ENCODE measurements around the gene PANK4. TPM values are rescaled to one million over a fixed set of nuclear protein-coding genes. Genes with fewer than 3 reads are reported as not detected.

The PANK4 gene
- total RNA-seq, 1 donor from 2014 or later = 42.5 TPM

DNA sequence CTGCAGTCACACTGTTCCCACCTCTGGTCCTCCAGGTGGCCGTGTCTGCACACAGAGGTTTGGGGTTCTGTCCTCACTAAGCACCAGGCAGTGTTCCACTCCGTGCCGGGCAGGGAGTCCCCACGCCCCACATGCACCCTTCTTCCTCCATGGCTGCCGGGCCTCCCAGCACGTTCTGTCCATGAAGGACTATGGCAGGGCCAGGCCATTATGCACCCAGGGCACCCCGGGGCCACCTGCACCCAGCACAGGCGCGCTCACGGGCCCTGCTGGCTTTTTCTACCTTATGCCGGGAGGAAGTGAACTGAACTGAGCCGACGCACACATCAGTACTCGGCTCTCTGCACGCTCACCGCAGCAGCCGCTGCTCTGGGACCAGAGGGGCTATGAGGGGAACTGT lies 10.3 kb downstream of the PANK4 start:
- DNase-seq (ENCODE audit: low spot score, unreplicated experiment) = no peak
- Mint-ChIP-seq H3K27ac (no peak overlapping the region), H3K4me3 (ENCODE audit: low read depth) (no peak overlapping the region), H3K36me3 (ENCODE audit: insufficient read depth) (peaks cover 6% of the 10 kb centered on the region), H3K27me3 (no peaks in the 10 kb centered on the region), H3K9me3 (ENCODE audit: low read depth) (no peaks in the 10 kb centered on the region), H3K4me1 (ENCODE audit: low read depth) (no peaks in the 10 kb centered on the region)
- TF ChIP-seq, protein P1, sequence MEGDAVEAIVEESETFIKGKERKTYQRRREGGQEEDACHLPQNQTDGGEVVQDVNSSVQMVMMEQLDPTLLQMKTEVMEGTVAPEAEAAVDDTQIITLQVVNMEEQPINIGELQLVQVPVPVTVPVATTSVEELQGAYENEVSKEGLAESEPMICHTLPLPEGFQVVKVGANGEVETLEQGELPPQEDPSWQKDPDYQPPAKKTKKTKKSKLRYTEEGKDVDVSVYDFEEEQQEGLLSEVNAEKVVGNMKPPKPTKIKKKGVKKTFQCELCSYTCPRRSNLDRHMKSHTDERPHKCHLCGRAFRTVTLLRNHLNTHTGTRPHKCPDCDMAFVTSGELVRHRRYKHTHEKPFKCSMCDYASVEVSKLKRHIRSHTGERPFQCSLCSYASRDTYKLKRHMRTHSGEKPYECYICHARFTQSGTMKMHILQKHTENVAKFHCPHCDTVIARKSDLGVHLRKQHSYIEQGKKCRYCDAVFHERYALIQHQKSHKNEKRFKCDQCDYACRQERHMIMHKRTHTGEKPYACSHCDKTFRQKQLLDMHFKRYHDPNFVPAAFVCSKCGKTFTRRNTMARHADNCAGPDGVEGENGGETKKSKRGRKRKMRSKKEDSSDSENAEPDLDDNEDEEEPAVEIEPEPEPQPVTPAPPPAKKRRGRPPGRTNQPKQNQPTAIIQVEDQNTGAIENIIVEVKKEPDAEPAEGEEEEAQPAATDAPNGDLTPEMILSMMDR (IDR thresholded peaks at IDR 0.05; ENCODE audit: unreplicated experiment) = no peak

DNA sequence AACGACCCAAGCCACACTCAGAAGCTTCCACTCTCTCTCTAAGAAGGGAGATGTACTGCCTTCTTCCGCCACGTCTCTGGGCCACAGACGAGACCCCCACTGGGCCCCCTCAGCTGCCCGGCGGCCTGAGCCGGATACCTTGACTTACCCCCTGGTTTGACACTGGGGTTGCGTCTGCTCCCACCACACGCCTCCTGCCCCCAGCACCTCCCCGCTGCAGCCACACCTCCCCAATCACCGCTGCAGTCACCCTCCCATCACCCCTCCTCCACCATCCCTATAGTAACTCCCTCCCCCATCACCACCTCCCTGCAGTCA lies 10.7 kb downstream of the PANK4 start:
- Mint-ChIP-seq H3K4me3 (ENCODE audit: low read depth) (no peak overlapping the region), H3K36me3 (ENCODE audit: insufficient read depth) (peaks cover 6% of the 10 kb centered on the region), H3K27ac (no peak overlapping the region), H3K9me3 (ENCODE audit: low read depth) (no peaks in the 10 kb centered on the region), H3K27me3 (no peaks in the 10 kb centered on the region), H3K4me1 (ENCODE audit: low read depth) (no peaks in the 10 kb centered on the region)
- TF ChIP-seq, protein P1 (IDR thresholded peaks at IDR 0.05; ENCODE audit: unreplicated experiment) = no peak
- no peak for DNase-seq (ENCODE audit: low spot score, unreplicated experiment)

DNA sequence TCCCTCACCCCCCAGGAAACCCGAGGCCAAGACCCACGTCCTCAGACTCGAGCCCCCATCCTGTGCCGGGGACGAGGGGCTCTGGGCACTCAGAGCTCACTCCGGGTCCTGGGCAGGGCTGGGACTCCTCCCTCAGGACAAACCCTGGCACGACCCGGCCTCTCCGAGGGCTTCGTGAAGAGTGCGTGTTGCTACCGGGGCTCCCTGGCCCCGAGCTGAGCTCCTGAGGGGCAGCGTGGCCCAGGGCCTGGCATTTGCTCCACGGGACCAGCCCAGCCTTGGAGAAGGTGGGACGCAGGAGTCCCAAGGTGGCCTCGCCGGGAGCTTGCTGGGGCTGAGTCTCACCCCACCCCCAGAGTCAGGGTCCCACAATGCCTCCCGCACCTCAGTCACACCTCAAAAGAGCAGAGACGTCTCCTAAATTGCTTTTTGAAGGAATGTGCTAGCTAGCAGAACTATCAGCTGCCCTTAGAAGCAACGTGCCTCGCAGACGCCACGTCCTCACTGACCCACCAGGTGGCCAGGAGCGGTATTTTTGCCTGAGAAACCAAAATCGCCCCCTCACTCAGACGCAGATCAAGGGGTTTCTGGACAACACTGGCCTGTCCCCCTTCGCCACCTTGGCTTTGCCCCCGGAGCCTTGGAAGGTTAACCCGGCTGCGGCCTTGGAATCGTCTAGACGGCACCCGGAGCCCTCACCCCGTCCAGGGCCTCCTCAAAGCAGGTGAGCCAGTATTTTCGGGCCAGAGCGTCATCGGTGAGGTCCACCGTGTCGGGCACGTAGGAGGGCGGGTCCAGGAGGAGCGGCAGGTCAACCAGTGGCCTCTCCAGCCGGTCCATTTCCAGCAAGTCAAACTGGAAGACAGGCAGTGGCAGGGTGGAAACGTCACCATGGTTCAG lies 11.3 kb downstream of the PANK4 start:
- no peak overlapping the region for H3K27ac Mint-ChIP-seq
- TF ChIP-seq, protein P1 (IDR thresholded peaks at IDR 0.05; ENCODE audit: unreplicated experiment) = peak; percentile 25
- no peaks in the 10 kb centered on the region for H3K27me3 Mint-ChIP-seq
- no peak for DNase-seq (ENCODE audit: low spot score, unreplicated experiment)
- H3K36me3 Mint-ChIP-seq (ENCODE audit: insufficient read depth) = peaks cover 5% of the 10 kb centered on the region
- no peaks in the 10 kb centered on the region for H3K4me1 Mint-ChIP-seq (ENCODE audit: low read depth)
- no peak overlapping the region for H3K4me3 Mint-ChIP-seq (ENCODE audit: low read depth)
- H3K9me3 Mint-ChIP-seq (ENCODE audit: low read depth) = no peaks in the 10 kb centered on the region

DNA sequence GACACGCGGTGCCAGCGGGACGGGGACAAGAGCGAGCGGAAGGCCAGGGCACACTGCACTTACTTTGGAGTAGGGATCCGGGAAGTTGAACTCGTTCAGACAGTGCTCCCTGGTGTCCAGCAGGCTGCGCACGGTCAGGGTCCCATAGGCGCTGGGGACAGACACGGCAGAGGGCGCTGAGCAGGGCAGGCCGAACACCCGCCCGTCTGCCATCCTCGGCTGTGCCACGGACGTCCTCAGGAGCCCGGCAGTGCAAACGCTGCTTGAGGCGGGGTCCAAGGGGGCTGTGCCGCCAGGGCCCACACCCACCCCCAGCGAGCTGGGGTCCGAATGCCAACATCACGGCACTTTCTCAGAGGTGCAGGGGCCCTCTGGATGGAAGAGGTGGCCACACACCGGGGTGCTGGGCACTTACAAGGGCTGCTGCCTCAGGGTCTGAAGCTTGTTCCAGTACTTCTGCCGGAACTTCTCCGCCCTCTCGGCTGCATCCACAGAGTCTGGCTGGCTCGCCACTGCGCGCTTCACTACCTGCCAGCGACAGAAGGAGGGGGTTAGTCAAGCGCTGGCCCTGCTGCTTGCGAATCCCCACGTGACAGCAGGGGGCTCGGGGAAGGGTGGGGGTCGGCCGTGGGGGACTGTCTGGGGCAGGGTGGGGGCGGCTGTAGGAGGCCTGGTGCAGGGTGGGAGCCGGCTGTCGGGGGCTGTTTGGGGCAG lies 12.3 kb downstream of the PANK4 start:
- Mint-ChIP-seq H3K4me3 (ENCODE audit: low read depth) (no peak overlapping the region), H3K27me3 (no peaks in the 10 kb centered on the region), H3K27ac (no peak overlapping the region), H3K36me3 (ENCODE audit: insufficient read depth) (peaks cover 5% of the 10 kb centered on the region), H3K9me3 (ENCODE audit: low read depth) (no peaks in the 10 kb centered on the region), H3K4me1 (ENCODE audit: low read depth) (no peaks in the 10 kb centered on the region)
- no peak for DNase-seq (ENCODE audit: low spot score, unreplicated experiment)
- TF ChIP-seq, protein P1 (IDR thresholded peaks at IDR 0.05; ENCODE audit: unreplicated experiment) = no peak

DNA sequence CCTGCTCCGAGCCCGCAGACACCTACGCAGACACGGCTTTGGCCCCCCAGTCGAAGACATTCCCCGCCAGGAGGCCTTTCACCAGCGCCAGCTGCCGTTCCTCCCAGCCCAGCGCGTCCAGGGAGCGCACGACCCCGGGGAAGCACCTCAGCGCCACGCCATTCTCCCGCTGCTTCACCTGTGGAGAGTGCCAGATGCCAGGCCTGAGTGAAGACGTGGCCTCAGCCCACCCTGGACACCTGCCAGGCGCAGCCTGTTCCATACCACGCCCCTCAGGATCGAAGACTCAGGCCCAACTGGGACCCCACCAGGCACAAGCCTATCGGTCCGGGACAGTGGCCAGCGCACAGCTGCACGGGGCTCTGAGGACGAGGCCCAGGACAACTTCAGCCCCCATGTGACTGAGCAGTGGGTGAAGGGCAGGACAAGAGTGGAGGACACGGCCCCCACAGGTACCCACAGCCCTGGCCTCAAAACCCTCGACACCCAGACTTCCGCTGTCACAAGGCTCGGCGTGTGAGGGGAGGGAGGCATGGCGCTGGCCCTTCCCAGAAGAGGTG lies 13.5 kb downstream of the PANK4 start:
- H3K27ac Mint-ChIP-seq = no peak overlapping the region
- H3K4me1 Mint-ChIP-seq (ENCODE audit: low read depth) = no peaks in the 10 kb centered on the region
- no peak overlapping the region for H3K4me3 Mint-ChIP-seq (ENCODE audit: low read depth)
- TF ChIP-seq, protein P1 (IDR thresholded peaks at IDR 0.05; ENCODE audit: unreplicated experiment) = no peak
- no peaks in the 10 kb centered on the region for H3K9me3 Mint-ChIP-seq (ENCODE audit: low read depth)
- DNase-seq (ENCODE audit: low spot score, unreplicated experiment) = no peak
- H3K36me3 Mint-ChIP-seq (ENCODE audit: insufficient read depth) = peaks cover 6% of the 10 kb centered on the region
- H3K27me3 Mint-ChIP-seq = no peaks in the 10 kb centered on the region

All from progenitor cell of endocrine pancreas (in vitro differentiated cells).